ENCODE measurements around the gene FRAS1.
"Not testable (repeated sequence)": the region's sequence is repeated elsewhere in the genome, so short reads cannot be mapped to it uniquely, and the experiment has no call there.

FRAS1 gene

GRCh38 chr4:78237360-78237759 lies 180.2 kb downstream of the FRAS1 start:
- Histone ChIP-seq H3K4me3 (ENCODE audit: low read length in 2 of 2) (no peak overlapping the region), H3K27me3 (ENCODE audit: control insufficient read depth in 1 of 2, insufficient read depth in 2 of 2, low read length in 2 of 2) (no peaks in the 10 kb centered on the region), H3K4me1 (ENCODE audit: control insufficient read depth, insufficient read depth, low read length) (no peaks in the 10 kb centered on the region), H3K9me3 (ENCODE audit: control insufficient read depth in 2 of 2, low read length in 2 of 2) (no peaks in the 10 kb centered on the region), H3K9ac (ENCODE audit: low read length in 2 of 2) (no peak overlapping the region), H3K27ac (ENCODE audit: low read length) (no peak overlapping the region), H3K36me3 (ENCODE audit: control insufficient read depth in 2 of 2, insufficient read depth in 2 of 2, low read length in 2 of 2) (no peaks in the 10 kb centered on the region)

GRCh38 chr4:78242071-78242470 lies 184.9 kb downstream of the FRAS1 start:
- Histone ChIP-seq H3K4me3 (ENCODE audit: low read length in 2 of 2) (no peak overlapping the region), H3K4me1 (ENCODE audit: control insufficient read depth, insufficient read depth, low read length) (no peaks in the 10 kb centered on the region), H3K27me3 (ENCODE audit: control insufficient read depth in 1 of 2, insufficient read depth in 2 of 2, low read length in 2 of 2) (no peaks in the 10 kb centered on the region), H3K27ac (ENCODE audit: low read length) (no peak overlapping the region), H3K36me3 (ENCODE audit: control insufficient read depth in 2 of 2, insufficient read depth in 2 of 2, low read length in 2 of 2) (no peaks in the 10 kb centered on the region), H3K9me3 (ENCODE audit: control insufficient read depth in 2 of 2, low read length in 2 of 2) (no peaks in the 10 kb centered on the region), H3K9ac (ENCODE audit: low read length in 2 of 2) (no peak overlapping the region)

- Histone ChIP-seq H3K9ac (ENCODE audit: low read length in 2 of 2) (no peak overlapping the region), H3K9me3 (ENCODE audit: control insufficient read depth in 2 of 2, low read length in 2 of 2) (no peaks in the 10 kb centered on the region), H3K27me3 (ENCODE audit: control insufficient read depth in 1 of 2, insufficient read depth in 2 of 2, low read length in 2 of 2) (no peaks in the 10 kb centered on the region), H3K36me3 (ENCODE audit: control insufficient read depth in 2 of 2, insufficient read depth in 2 of 2, low read length in 2 of 2) (no peaks in the 10 kb centered on the region), H3K27ac (ENCODE audit: low read length) (no peak overlapping the region), H3K4me1 (ENCODE audit: control insufficient read depth, insufficient read depth, low read length) (no peaks in the 10 kb centered on the region), H3K4me3 (ENCODE audit: low read length in 2 of 2) (no peak overlapping the region)
These were observed 187.8 kb downstream of the FRAS1 start for GRCh38 chr4:78244705-78245485.

GRCh38 chr4:78247536-78248285 lies 190.6 kb downstream of the FRAS1 start:
- no peaks in the 10 kb centered on the region for H3K36me3 ChIP-seq (ENCODE audit: control insufficient read depth in 2 of 2, insufficient read depth in 2 of 2, low read length in 2 of 2)

GRCh38 chr4:78250500-78250899 lies 193.4 kb downstream of the FRAS1 start:
- H3K9me3 ChIP-seq (ENCODE audit: control insufficient read depth in 2 of 2, low read length in 2 of 2), result peaks cover 3 to 12% of the 10 kb centered on the region in 2 donors
- no peak overlapping the region for H3K9ac ChIP-seq (ENCODE audit: low read length in 2 of 2)
- H3K27me3 ChIP-seq (ENCODE audit: control insufficient read depth in 1 of 2, insufficient read depth in 2 of 2, low read length in 2 of 2), result no peaks in the 10 kb centered on the region
- H3K27ac ChIP-seq (ENCODE audit: low read length), result no peak overlapping the region
- no peaks in the 10 kb centered on the region for H3K4me1 ChIP-seq (ENCODE audit: control insufficient read depth, insufficient read depth, low read length)
- H3K4me3 ChIP-seq (ENCODE audit: low read length in 2 of 2), result no peak overlapping the region
- H3K36me3 ChIP-seq (ENCODE audit: control insufficient read depth in 2 of 2, insufficient read depth in 2 of 2, low read length in 2 of 2), result no peaks in the 10 kb centered on the region

More at GRCh38 chr4:78247536-78248285, 190.6 kb downstream of the FRAS1 start:
- H3K27me3 ChIP-seq (ENCODE audit: control insufficient read depth in 1 of 2, insufficient read depth in 2 of 2, low read length in 2 of 2), result no peaks in the 10 kb centered on the region
- no peaks in the 10 kb centered on the region for H3K4me1 ChIP-seq (ENCODE audit: control insufficient read depth, insufficient read depth, low read length)
- H3K9ac ChIP-seq (ENCODE audit: low read length in 2 of 2), result no peak overlapping the region
- H3K4me3 ChIP-seq (ENCODE audit: low read length in 2 of 2), result no peak overlapping the region
- peaks cover 0 to 4% of the 10 kb centered on the region in 2 donors for H3K9me3 ChIP-seq (ENCODE audit: control insufficient read depth in 2 of 2, low read length in 2 of 2)
- H3K27ac ChIP-seq (ENCODE audit: low read length), result no peak overlapping the region

- not testable (repeated sequence) for H3K9ac ChIP-seq (ENCODE audit: low read length in 2 of 2); H3K36me3 ChIP-seq (ENCODE audit: control insufficient read depth in 2 of 2, insufficient read depth in 2 of 2, low read length in 2 of 2); H3K4me3 ChIP-seq (ENCODE audit: low read length in 2 of 2); H3K4me1 ChIP-seq (ENCODE audit: control insufficient read depth, insufficient read depth, low read length); H3K27me3 ChIP-seq (ENCODE audit: control insufficient read depth in 1 of 2, insufficient read depth in 2 of 2, low read length in 2 of 2); H3K27ac ChIP-seq (ENCODE audit: low read length)
- H3K9me3 ChIP-seq (ENCODE audit: control insufficient read depth in 2 of 2, low read length in 2 of 2), result peaks cover 3 to 12% of the 10 kb centered on the region in 2 donors
These were observed 195.7 kb downstream of the FRAS1 start for GRCh38 chr4:78252773-78253172.

- Histone ChIP-seq H3K4me1 (ENCODE audit: control insufficient read depth, insufficient read depth, low read length) (no peaks in the 10 kb centered on the region), H3K9ac (ENCODE audit: low read length in 2 of 2) (no peak overlapping the region), H3K4me3 (ENCODE audit: low read length in 2 of 2) (no peak overlapping the region), H3K27ac (ENCODE audit: low read length) (no peak overlapping the region), H3K9me3 (ENCODE audit: control insufficient read depth in 2 of 2, low read length in 2 of 2) (peaks cover 3 to 12% of the 10 kb centered on the region in 2 donors), H3K36me3 (ENCODE audit: control insufficient read depth in 2 of 2, insufficient read depth in 2 of 2, low read length in 2 of 2) (no peaks in the 10 kb centered on the region), H3K27me3 (ENCODE audit: control insufficient read depth in 1 of 2, insufficient read depth in 2 of 2, low read length in 2 of 2) (no peaks in the 10 kb centered on the region)
These were observed 197.8 kb downstream of the FRAS1 start for GRCh38 chr4:78254893-78255292.

- H3K9me3 ChIP-seq (ENCODE audit: control insufficient read depth in 2 of 2, low read length in 2 of 2), result peaks cover 0 to 10% of the 10 kb centered on the region in 2 donors
- no peaks in the 10 kb centered on the region for H3K27me3 ChIP-seq (ENCODE audit: control insufficient read depth in 1 of 2, insufficient read depth in 2 of 2, low read length in 2 of 2)
- H3K9ac ChIP-seq (ENCODE audit: low read length in 2 of 2), result no peak overlapping the region
- no peaks in the 10 kb centered on the region for H3K36me3 ChIP-seq (ENCODE audit: control insufficient read depth in 2 of 2, insufficient read depth in 2 of 2, low read length in 2 of 2)
- H3K4me3 ChIP-seq (ENCODE audit: low read length in 2 of 2), result no peak overlapping the region
- H3K4me1 ChIP-seq (ENCODE audit: control insufficient read depth, insufficient read depth, low read length), result no peaks in the 10 kb centered on the region
- H3K27ac ChIP-seq (ENCODE audit: low read length), result no peak overlapping the region
These were observed 207.9 kb downstream of the FRAS1 start for GRCh38 chr4:78265006-78265405.

- Histone ChIP-seq H3K36me3 (ENCODE audit: control insufficient read depth in 2 of 2, insufficient read depth in 2 of 2, low read length in 2 of 2) (no peaks in the 10 kb centered on the region), H3K4me3 (ENCODE audit: low read length in 2 of 2) (no peak overlapping the region), H3K9me3 (ENCODE audit: control insufficient read depth in 2 of 2, low read length in 2 of 2) (peaks cover 0 to 10% of the 10 kb centered on the region in 2 donors), H3K9ac (ENCODE audit: low read length in 2 of 2) (no peak overlapping the region), H3K27ac (ENCODE audit: low read length) (no peak overlapping the region), H3K27me3 (ENCODE audit: control insufficient read depth in 1 of 2, insufficient read depth in 2 of 2, low read length in 2 of 2) (no peaks in the 10 kb centered on the region), H3K4me1 (ENCODE audit: control insufficient read depth, insufficient read depth, low read length) (no peaks in the 10 kb centered on the region)
These were observed 210.7 kb downstream of the FRAS1 start for GRCh38 chr4:78267790-78268189.

- Histone ChIP-seq H3K36me3 (ENCODE audit: control insufficient read depth in 2 of 2, insufficient read depth in 2 of 2, low read length in 2 of 2) (no peaks in the 10 kb centered on the region), H3K4me1 (ENCODE audit: control insufficient read depth, insufficient read depth, low read length) (no peaks in the 10 kb centered on the region), H3K27me3 (ENCODE audit: control insufficient read depth in 1 of 2, insufficient read depth in 2 of 2, low read length in 2 of 2) (no peaks in the 10 kb centered on the region), H3K4me3 (ENCODE audit: low read length in 2 of 2) (no peak overlapping the region), H3K9ac (ENCODE audit: low read length in 2 of 2) (no peak overlapping the region), H3K27ac (ENCODE audit: low read length) (no peak overlapping the region), H3K9me3 (ENCODE audit: control insufficient read depth in 2 of 2, low read length in 2 of 2) (peaks cover 0 to 10% of the 10 kb centered on the region in 2 donors)
These were observed 211.5 kb downstream of the FRAS1 start for GRCh38 chr4:78268597-78268996.

- H3K9me3 ChIP-seq (ENCODE audit: control insufficient read depth in 2 of 2, low read length in 2 of 2); H3K27me3 ChIP-seq (ENCODE audit: control insufficient read depth in 1 of 2, insufficient read depth in 2 of 2, low read length in 2 of 2); H3K27ac ChIP-seq (ENCODE audit: low read length); H3K36me3 ChIP-seq (ENCODE audit: control insufficient read depth in 2 of 2, insufficient read depth in 2 of 2, low read length in 2 of 2); H3K4me1 ChIP-seq (ENCODE audit: control insufficient read depth, insufficient read depth, low read length); H3K9ac ChIP-seq (ENCODE audit: low read length in 2 of 2); H3K4me3 ChIP-seq (ENCODE audit: low read length in 2 of 2): not testable (repeated sequence)
These were observed 218.3 kb downstream of the FRAS1 start for GRCh38 chr4:78275450-78275849.

Measured in stomach smooth muscle (tissue), 2 donors.